K562 (cell line): Measurements from ENCODE around the gene SAT1. TPM values are rescaled to one million over a fixed set of nuclear protein-coding genes. Genes with fewer than 3 reads are reported as not detected.

Experiments used
- ATAC-seq: fragments of 200-7000 bp; cut with Tn5 transposase; 3 replicates; pipeline ENCODE4 v1.9.1; 2020; ENCODE audit warnings: moderate library complexity
- BruUV-seq: library from RNA; stranded (reverse); fragments of 400-500 nt; replicated peaks from 2 replicates; lab custom pipeline; 2021; lab: Mats Ljungman, UMichigan
- CTCF ChIA-PET: fragments of 300-600 bp; formaldehyde crosslinking; extraction: SDS; loops from one replicate; lab custom pipeline; 2021; ENCODE audit warnings: low intra/inter-chr PET ratio; lab: Yijun Ruan, JAX
- POLR2A ChIA-PET: fragments of 300-600, 350-650 bp; sonication (Branson Sonifier 250); formaldehyde crosslinking; extraction: SDS; loops from one replicate; lab custom pipeline; 2021; ENCODE audit warnings: antibody characterized with exemption, inconsistent platforms; lab: Yijun Ruan, JAX
- DNase-seq, 4 experiments: peaks; one replicate each; pipeline versions ENCODE4 v3.0.0 to v3.0.0-alpha.2; 2011 to 2018; ENCODE audit warnings: low spot score in 3 of 4, mixed read lengths in 3 of 4; ENCODE audit errors: extremely low read depth in 1 of 4
- FAIRE-seq: peaks from 2 replicates; lab custom pipeline; 2011; peaks lifted over from hg19 to GRCh38; lab: Jason Lieb, UNC
- H2AFZ ChIP-seq: 2 replicates; pipeline ENCODE4 v1.6.0; 2011; ENCODE audit warnings: low read depth, low read length, control low read depth, inconsistent platforms
- H3K27ac ChIP-seq: fragments of 200-600 bp; 3 replicates; pipeline ENCODE4 v1.8.0; 2011; ENCODE audit warnings: low read depth, mild to moderate bottlenecking, control low read depth, inconsistent platforms, low read length, moderate library complexity, mixed read lengths; ENCODE audit errors: extremely low read depth
- H3K27me3 ChIP-seq, 2 experiments: fragments of 300-600 bp in 1 of 2; 2 replicates in 1 of 2; 3 replicates in 1 of 2; pipeline versions ENCODE4 v1.6.0 to v1.8.0; 2011; ENCODE audit warnings: inconsistent platforms in 2 of 2, low read length in 2 of 2, mild to moderate bottlenecking in 1 of 2, mixed read lengths in 1 of 2, moderate library complexity in 1 of 2; ENCODE audit not compliant: control insufficient read depth in 2 of 2, insufficient read depth in 2 of 2
- H3K36me3 ChIP-seq: fragments of 300-600 bp; 3 replicates; pipeline ENCODE4 v1.8.0; 2011; ENCODE audit warnings: mild to moderate bottlenecking, low read length, inconsistent platforms; ENCODE audit not compliant: control insufficient read depth, insufficient read depth
- H3K4me1 ChIP-seq, 2 experiments: fragments of 200-600 bp in 1 of 2; replicated peaks in 1 of 2; 2 replicates in 1 of 2; 3 replicates in 1 of 2; pipeline versions ENCODE4 v1.5.1 to v1.8.0; 2011; ENCODE audit warnings: inconsistent platforms in 2 of 2, low read length in 2 of 2, mild to moderate bottlenecking in 1 of 2, mixed read lengths in 1 of 2, moderate library complexity in 1 of 2; ENCODE audit not compliant: control insufficient read depth in 2 of 2, insufficient read depth in 2 of 2
- H3K4me2 ChIP-seq: 2 replicates; pipeline ENCODE4 v1.6.1; 2011; ENCODE audit warnings: low read length, control low read depth, inconsistent platforms, mixed read lengths; ENCODE audit not compliant: insufficient read depth
- H3K4me3 ChIP-seq: fragments of 200-600 bp; sonication (generic), shearing (Covaris generic); 2 replicates; pipeline ENCODE4 v1.5.1; 2016; ENCODE audit warnings: control low read depth, inconsistent platforms
- H3K79me2 ChIP-seq: fragments of 200-600 bp; 3 replicates; pipeline ENCODE4 v1.8.0; 2011; ENCODE audit warnings: low read length, inconsistent platforms; ENCODE audit not compliant: control insufficient read depth, insufficient read depth
- H3K9ac ChIP-seq, 2 experiments: 2 replicates each; pipeline versions ENCODE4 v1.6.0 to v1.6.1; 2011; ENCODE audit warnings: low read depth in 2 of 2, low read length in 2 of 2, control low read depth in 1 of 2, inconsistent platforms in 1 of 2, mild to moderate bottlenecking in 1 of 2, mixed read lengths in 1 of 2; ENCODE audit not compliant: insufficient read depth in 1 of 2
- H3K9me1 ChIP-seq: one replicate; pipeline ENCODE4 v1.6.0; 2011; ENCODE audit warnings: inconsistent platforms, mild to moderate bottlenecking, low read length, moderate library complexity; ENCODE audit not compliant: control insufficient read depth, insufficient read depth
- H3K9me3 ChIP-seq: replicated peaks from 2 replicates; pipeline ENCODE4 v1.5.1; 2011; ENCODE audit warnings: low read depth, low read length, inconsistent platforms; ENCODE audit not compliant: control insufficient read depth, insufficient read depth
- H4K20me1 ChIP-seq: replicated peaks from 2 replicates; pipeline ENCODE4 v1.6.1; 2011; ENCODE audit warnings: low read length, inconsistent platforms, mixed read lengths; ENCODE audit not compliant: control insufficient read depth, insufficient read depth
- BMI1 ChIP-seq: fragments of 150-350 bp; IDR thresholded peaks from 2 replicates; pipeline ENCODE4 v1.6.1; 2014; ENCODE audit warnings: low read length
- CHCHD3 ChIP-seq: fragments of 250-450 bp; sonication (Bioruptor Pico); IDR thresholded peaks from 2 replicates; pipeline ENCODE4 v2.1.2; 2022; ENCODE audit warnings: mild to moderate bottlenecking
- KDM5B ChIP-seq: fragments of 200-600 bp; sonication (generic); IDR thresholded peaks from 2 replicates; pipeline ENCODE4 v1.6.1; 2012; ENCODE audit warnings: low read depth, mild to moderate bottlenecking, moderate library complexity, low read length, control low read depth, inconsistent platforms; ENCODE audit not compliant: insufficient replicate concordance
- MCM3 ChIP-seq: fragments of 450-650 bp; IDR thresholded peaks from 2 replicates; pipeline ENCODE4 v1.6.1; 2016
- NCOA4 ChIP-seq: fragments of 450-650 bp; IDR thresholded peaks from 2 replicates; pipeline ENCODE4 v1.6.1; 2018; ENCODE audit warnings: mild to moderate bottlenecking; ENCODE audit not compliant: partially characterized antibody
- PHF20 ChIP-seq: fragments of 450-650 bp; IDR thresholded peaks from 2 replicates; pipeline ENCODE4 v1.6.1; 2018; ENCODE audit not compliant: partially characterized antibody
- TAF1 ChIP-seq: IDR thresholded peaks from 2 replicates; pipeline ENCODE4 v1.6.1; 2011; ENCODE audit warnings: mild to moderate bottlenecking, low read length, moderate library complexity; ENCODE audit not compliant: insufficient read depth, control insufficient read depth, severe bottlenecking; ENCODE audit errors: extremely low read depth
- YBX1 ChIP-seq: fragments of 450-650 bp; IDR thresholded peaks from 2 replicates; pipeline ENCODE4 v1.7.1; 2016; ENCODE audit warnings: mild to moderate bottlenecking
- ZNF408 ChIP-seq: fragments of 250-450 bp; sonication (Bioruptor Pico); IDR thresholded peaks from 2 replicates; pipeline ENCODE4 v1.4.0; 2020; ENCODE audit warnings: low read depth, mild to moderate bottlenecking, moderate library complexity
- ZNF512 ChIP-seq: IDR thresholded peaks from 2 replicates; pipeline ENCODE4 v1.6.1; 2016; ENCODE audit warnings: missing genetic modification characterization, missing compliant biosample characterization
- ZNF583 ChIP-seq: fragments of 250-450 bp; sonication (Bioruptor Pico); IDR thresholded peaks from 2 replicates; pipeline ENCODE4 v1.4.0; 2020
- WGBS: fragments of 100-300 bp; shearing (Covaris generic); methylation state at CpG from one replicate; pipeline ENCODE4 v1.1.6; 2016; ENCODE audit warnings: low coverage, mixed read lengths; ENCODE audit not compliant: insufficient coverage; ENCODE audit errors: missing lambda C conversion rate; 5-methylcytosine and 5-hydroxymethylcytosine counted together
- in situ Hi-C: fragments of 300-500 bp; cut with MboI; formaldehyde crosslinking; loops from 4 replicates; pipeline ENCODE4 v1.15.0; 2018; ENCODE audit warnings: inconsistent platforms, mixed read lengths
- intact Hi-C: fragments of 100-400 bp; cut with micrococcal nuclease; formaldehyde crosslinking; loops from 2 replicates; pipeline ENCODE4 v1.14.2; 2022
- polyA plus RNA-seq, 8 experiments: library from polyadenylated mRNA; depleted of rRNA in 4 of 8; stranded (reverse) in 5 of 8; unstranded in 3 of 8; fragments of >200 nt; fragmentation: Nextera tagmentation in 2 of 8; fragmentation: Illumina TruSeq in 1 of 8; extraction: Ambion mirVana in 2 of 8; extraction: Trizol in 1 of 8; gene quantifications; 2 replicates each; pipeline versions ENCODE4 v1.2.1 to v1.2.3, GENCODE V29; 2011 to 2014; ENCODE audit warnings: inconsistent platforms in 1 of 8, missing spikeins in 1 of 8
- total RNA-seq, 7 experiments: library from RNA; depleted of rRNA in 6 of 7; stranded (reverse); fragments of >200 nt in 6 of 7; fragmentation: Illumina TruSeq in 2 of 7; extraction: Trizol in 2 of 7; gene quantifications; 2 replicates each; pipeline versions ENCODE4 v1.2.1 to v1.2.3, GENCODE V29; 2011 to 2021; ENCODE audit warnings: low replicate concordance in 1 of 7
- TF ChIP-seq, protein P1 (sequence below): fragments of 250-450 bp; sonication (Bioruptor Pico); IDR thresholded peaks from 2 replicates; pipeline ENCODE4 v1.4.0; 2020; ENCODE audit warnings: mild to moderate bottlenecking, moderate library complexity, borderline replicate concordance

The SAT1 gene
- total and polyA plus RNA-seq, 9 of the 15 experiments (the other 6 are each of a cell fraction or from before 2014, with no cell fraction given), result 47.4 to 194 (median 74.1) TPM

GRCh38 chrX:23804578-23804977, 21.6 kb downstream of the SAT1 start:
- BruUV-seq, result no TSS peak

GRCh38 chrX:23805389-23805788, 22.4 kb downstream of the SAT1 start:
- WGBS, result 89% methylated on average over 9 of the region's 9 CpGs
- CTCF ChIA-PET, result no interaction called here
- H3K4me2 ChIP-seq, result no peak overlapping the region
- H3K27me3 ChIP-seq, result no peaks in the 10 kb centered on the region
- DNase-seq (no peak), ATAC-seq (no peak), FAIRE-seq (no peak)
- no peaks in the 10 kb centered on the region for H3K36me3 ChIP-seq
- H3K9me1 ChIP-seq, result no peaks in the 10 kb centered on the region
- in situ Hi-C loops, result no loop called here
- H3K9ac ChIP-seq, result no peak overlapping the region
- no peaks in the 10 kb centered on the region for H3K79me2 ChIP-seq
- no peak overlapping the region for H2AFZ ChIP-seq
- H3K4me1 ChIP-seq, result peaks cover 0 to 4% of the 10 kb centered on the region in 2 experiments; a peak in 3 of 5 replicates
- intact Hi-C loops, result no loop called here
- no TSS peak for BruUV-seq
- no peaks in the 10 kb centered on the region for H4K20me1 ChIP-seq
- H3K4me3 ChIP-seq, result no peak overlapping the region
- no peaks in the 10 kb centered on the region for H3K9me3 ChIP-seq
- H3K27ac ChIP-seq, result no peak overlapping the region
- POLR2A ChIA-PET, result no interaction called here
- TF ChIP-seq CHCHD3 (CRISPR knock-in tag) (no peak), PHF20 (no peak), ZNF408 (CRISPR knock-in tag) (no peak), KDM5B (no peak), ZNF583 (no peak), TAF1 (no peak), YBX1 (no peak), BMI1 (no peak), MCM3 (no peak)
- TF ChIP-seq, protein P1, sequence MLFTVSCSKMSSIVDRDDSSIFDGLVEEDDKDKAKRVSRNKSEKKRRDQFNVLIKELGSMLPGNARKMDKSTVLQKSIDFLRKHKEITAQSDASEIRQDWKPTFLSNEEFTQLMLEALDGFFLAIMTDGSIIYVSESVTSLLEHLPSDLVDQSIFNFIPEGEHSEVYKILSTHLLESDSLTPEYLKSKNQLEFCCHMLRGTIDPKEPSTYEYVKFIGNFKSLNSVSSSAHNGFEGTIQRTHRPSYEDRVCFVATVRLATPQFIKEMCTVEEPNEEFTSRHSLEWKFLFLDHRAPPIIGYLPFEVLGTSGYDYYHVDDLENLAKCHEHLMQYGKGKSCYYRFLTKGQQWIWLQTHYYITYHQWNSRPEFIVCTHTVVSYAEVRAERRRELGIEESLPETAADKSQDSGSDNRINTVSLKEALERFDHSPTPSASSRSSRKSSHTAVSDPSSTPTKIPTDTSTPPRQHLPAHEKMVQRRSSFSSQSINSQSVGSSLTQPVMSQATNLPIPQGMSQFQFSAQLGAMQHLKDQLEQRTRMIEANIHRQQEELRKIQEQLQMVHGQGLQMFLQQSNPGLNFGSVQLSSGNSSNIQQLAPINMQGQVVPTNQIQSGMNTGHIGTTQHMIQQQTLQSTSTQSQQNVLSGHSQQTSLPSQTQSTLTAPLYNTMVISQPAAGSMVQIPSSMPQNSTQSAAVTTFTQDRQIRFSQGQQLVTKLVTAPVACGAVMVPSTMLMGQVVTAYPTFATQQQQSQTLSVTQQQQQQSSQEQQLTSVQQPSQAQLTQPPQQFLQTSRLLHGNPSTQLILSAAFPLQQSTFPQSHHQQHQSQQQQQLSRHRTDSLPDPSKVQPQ (CRISPR knock-in tag), result no peak

More at GRCh38 chrX:23804578-23804977, 21.6 kb downstream of the SAT1 start:
- in situ Hi-C loops, result no loop called here
- Histone ChIP-seq H3K27ac (no peak overlapping the region), H3K4me1 (peaks cover under 1 to 4% of the 10 kb centered on the region in 2 experiments; a peak in 3 of 5 replicates), H4K20me1 (no peaks in the 10 kb centered on the region), H3K4me2 (no peak overlapping the region)
- POLR2A ChIA-PET, result no interaction called here
- TF ChIP-seq NCOA4 (no peak), ZNF512 (peak; percentile 81)
- TF ChIP-seq, all 486 proteins: peak for 1
- no peaks in the 10 kb centered on the region for H3K36me3 ChIP-seq
- no peaks in the 10 kb centered on the region for H3K27me3 ChIP-seq
- CTCF ChIA-PET, result no interaction called here
- WGBS, result 73% methylated on average over 2 of the region's 3 CpGs
- intact Hi-C loops, result no loop called here
- no peak overlapping the region for H3K9ac ChIP-seq
- no peaks in the 10 kb centered on the region for H3K9me3 ChIP-seq
- FAIRE-seq (no peak), ATAC-seq (no peak), DNase-seq (no peak)
- H3K4me3 ChIP-seq, result no peak overlapping the region
- 0 out of 2 replicates have a peak overlapping the region, but pooled peaks have one; percentile 38 for H2AFZ ChIP-seq
- H3K79me2 ChIP-seq, result no peaks in the 10 kb centered on the region
- no peaks in the 10 kb centered on the region for H3K9me1 ChIP-seq
